Parathyroid adenoma (tissue), 2 donors: ENCODE results near the gene MAP4K4.
"Not testable (repeated sequence)": the region's sequence is repeated elsewhere in the genome, so short reads cannot be mapped to it uniquely, and the experiment has no call there.

Source experiments
- H2AFZ ChIP-seq: fragments of 300-600 bp; sonication (generic); one replicate; pipeline ENCODE4 v1.7.0; 2017; ENCODE audit warnings: antibody characterized with exemption, mild to moderate bottlenecking
- H3K27ac ChIP-seq: fragments of 300-600 bp; sonication (generic); one replicate; pipeline ENCODE4 v1.7.0; 2017
- H3K27me3 ChIP-seq: fragments of 300-600 bp; sonication (generic); one replicate; pipeline ENCODE4 v1.7.0; 2017; ENCODE audit warnings: low read length; ENCODE audit not compliant: control insufficient read depth, insufficient read depth
- H3K36me3 ChIP-seq: fragments of 300-600 bp; sonication (generic); one replicate; pipeline ENCODE4 v1.7.0; 2017; ENCODE audit warnings: low read length; ENCODE audit not compliant: control insufficient read depth, insufficient read depth
- H3K4me1 ChIP-seq: fragments of 300-600 bp; sonication (generic); one replicate; pipeline ENCODE4 v1.7.0; 2017; ENCODE audit warnings: control low read depth
- H3K4me2 ChIP-seq: fragments of 300-600 bp; sonication (generic); one replicate; pipeline ENCODE4 v1.7.0; 2017; ENCODE audit warnings: low read length
- H3K4me3 ChIP-seq: fragments of 300-600 bp; sonication (generic); one replicate; pipeline ENCODE4 v1.7.0; 2017; ENCODE audit warnings: low read depth, low read length
- H3K79me2 ChIP-seq: fragments of 300-600 bp; sonication (generic); one replicate; pipeline ENCODE4 v1.7.0; 2017; ENCODE audit warnings: control low read depth
- H3K9ac ChIP-seq: fragments of 300-600 bp; sonication (generic); one replicate; pipeline ENCODE4 v1.7.0; 2017; ENCODE audit warnings: mild to moderate bottlenecking
- H3K9me3 ChIP-seq: fragments of 300-600 bp; sonication (generic); one replicate; pipeline ENCODE4 v1.7.0; 2017; ENCODE audit warnings: low read length; ENCODE audit not compliant: control insufficient read depth
- CTCF ChIP-seq: fragments of 300-600 bp; sonication (generic); IDR thresholded peaks from one replicate; pipeline ENCODE4 v1.7.0; 2017; ENCODE audit warnings: antibody characterized with exemption, mild to moderate bottlenecking
- donor health status: primary hyperparathyroidism.

The MAP4K4 gene

GRCh38 chr2:101745711-101746694, 48.5 kb downstream of the MAP4K4 start:
- Histone ChIP-seq H3K79me2 (peaks cover 32% of the 10 kb centered on the region), H3K27me3 (no peaks in the 10 kb centered on the region), H3K27ac (no peak overlapping the region), H3K9ac (no peak overlapping the region), H3K4me1 (peaks cover 11% of the 10 kb centered on the region), H3K4me3 (no peak overlapping the region), H3K36me3 (no peaks in the 10 kb centered on the region), H3K4me2 (no peak overlapping the region), H2AFZ (no peak overlapping the region), H3K9me3 (no peaks in the 10 kb centered on the region)
- TF ChIP-seq CTCF: no peak

- Histone ChIP-seq H3K9ac (no peak overlapping the region), H3K79me2 (peaks cover 35% of the 10 kb centered on the region), H2AFZ (no peak overlapping the region), H3K27ac (no peak overlapping the region), H3K36me3 (no peaks in the 10 kb centered on the region), H3K4me1 (peaks cover 8% of the 10 kb centered on the region), H3K4me3 (no peak overlapping the region), H3K9me3 (no peaks in the 10 kb centered on the region), H3K27me3 (no peaks in the 10 kb centered on the region), H3K4me2 (no peak overlapping the region)
- TF ChIP-seq CTCF: no peak
Measured at GRCh38 chr2:101748000-101748399, 50.5 kb downstream of the MAP4K4 start.

- peaks cover 35% of the 10 kb centered on the region for H3K79me2 ChIP-seq
- H3K36me3 ChIP-seq, H3K9ac ChIP-seq, H2AFZ ChIP-seq, H3K4me1 ChIP-seq, H3K4me3 ChIP-seq, H3K27me3 ChIP-seq, H3K9me3 ChIP-seq, H3K27ac ChIP-seq, H3K4me2 ChIP-seq: not testable (repeated sequence)
Measured at GRCh38 chr2:101748462-101748861, 51.0 kb downstream of the MAP4K4 start.

- Histone ChIP-seq H3K36me3 (no peaks in the 10 kb centered on the region), H3K9ac (no peak overlapping the region), H3K79me2 (peaks cover 41% of the 10 kb centered on the region), H3K9me3 (no peaks in the 10 kb centered on the region), H3K27ac (no peak overlapping the region), H3K4me1 (peaks cover 8% of the 10 kb centered on the region), H3K27me3 (no peaks in the 10 kb centered on the region), H3K4me3 (no peak overlapping the region), H2AFZ (no peak overlapping the region), H3K4me2 (no peak overlapping the region)
- no peak for TF ChIP-seq CTCF
Measured at GRCh38 chr2:101750688-101751087, 53.2 kb downstream of the MAP4K4 start.

DNA sequence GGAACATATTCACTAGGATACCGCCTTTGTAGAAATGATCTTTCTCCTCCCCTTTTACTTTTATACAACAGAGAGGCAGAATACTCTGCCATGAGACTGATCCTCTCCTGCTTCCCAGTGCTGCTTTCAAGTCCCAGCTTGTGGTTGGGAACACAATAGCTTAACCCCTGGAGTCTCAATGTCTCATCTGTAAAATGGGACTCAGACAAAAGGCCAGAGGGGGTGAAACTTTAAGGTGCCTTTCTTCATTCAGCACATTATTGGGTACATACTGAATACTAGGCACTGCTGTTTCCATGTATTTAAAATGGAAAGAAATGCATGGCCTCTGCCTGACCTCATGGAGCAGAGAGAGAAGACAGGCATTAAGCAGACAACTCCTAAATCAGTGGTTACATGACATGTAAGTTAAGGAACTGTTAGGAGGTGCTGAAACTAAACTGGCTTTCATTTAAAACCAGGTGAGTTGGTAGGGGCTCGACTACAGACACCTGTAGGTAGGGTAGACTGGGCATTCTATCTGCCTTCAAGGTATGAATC, 53.8 kb downstream of the MAP4K4 start:
- no peak for TF ChIP-seq CTCF
- no peaks in the 10 kb centered on the region for H3K27me3 ChIP-seq
- no peak overlapping the region for H2AFZ ChIP-seq
- peaks cover 38% of the 10 kb centered on the region for H3K79me2 ChIP-seq
- no peak overlapping the region for H3K4me3 ChIP-seq
- H3K4me1 ChIP-seq: peaks cover 8% of the 10 kb centered on the region
- no peak overlapping the region for H3K27ac ChIP-seq
- no peak overlapping the region for H3K9ac ChIP-seq
- no peaks in the 10 kb centered on the region for H3K36me3 ChIP-seq
- no peaks in the 10 kb centered on the region for H3K9me3 ChIP-seq
- H3K4me2 ChIP-seq: no peak overlapping the region
